B cell (primary cell): ENCODE measurements around the gene TMC1.

Source experiments
- EZH2 ChIP-seq: IDR thresholded peaks from 2 replicates; pipeline ENCODE4 v1.6.1; 2012; ENCODE audit warnings: borderline replicate concordance, low read depth, mild to moderate bottlenecking, moderate library complexity, low read length; ENCODE audit not compliant: insufficient read depth, poor library complexity, severe bottlenecking
- TF ChIP-seq, protein P1 (sequence below): fragments of 200-600 bp; IDR thresholded peaks from one replicate; pipeline ENCODE4 v1.8.0; 2022; ENCODE audit warnings: antibody characterized with exemption, mild to moderate bottlenecking

DNA sequence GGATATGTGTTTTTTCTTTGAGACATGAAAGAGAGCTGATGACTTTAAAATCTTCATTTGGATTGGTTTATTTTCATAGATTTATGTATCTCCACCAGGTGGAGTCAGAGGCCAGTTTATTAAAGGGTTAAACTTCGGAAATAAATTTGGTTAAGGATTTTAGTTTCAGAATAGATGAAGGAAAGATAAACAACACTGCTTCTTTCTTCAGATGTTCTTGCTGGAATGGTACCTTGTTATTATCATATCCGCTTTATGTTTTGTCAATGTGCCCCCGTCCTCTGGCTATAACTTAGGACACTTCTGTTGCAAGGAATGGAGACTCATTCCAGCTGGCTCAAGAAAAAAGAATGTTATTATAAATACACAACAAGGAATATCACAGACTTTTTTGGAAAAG lies 350.3 kb downstream of the TMC1 start:
- TF ChIP-seq, protein P1, sequence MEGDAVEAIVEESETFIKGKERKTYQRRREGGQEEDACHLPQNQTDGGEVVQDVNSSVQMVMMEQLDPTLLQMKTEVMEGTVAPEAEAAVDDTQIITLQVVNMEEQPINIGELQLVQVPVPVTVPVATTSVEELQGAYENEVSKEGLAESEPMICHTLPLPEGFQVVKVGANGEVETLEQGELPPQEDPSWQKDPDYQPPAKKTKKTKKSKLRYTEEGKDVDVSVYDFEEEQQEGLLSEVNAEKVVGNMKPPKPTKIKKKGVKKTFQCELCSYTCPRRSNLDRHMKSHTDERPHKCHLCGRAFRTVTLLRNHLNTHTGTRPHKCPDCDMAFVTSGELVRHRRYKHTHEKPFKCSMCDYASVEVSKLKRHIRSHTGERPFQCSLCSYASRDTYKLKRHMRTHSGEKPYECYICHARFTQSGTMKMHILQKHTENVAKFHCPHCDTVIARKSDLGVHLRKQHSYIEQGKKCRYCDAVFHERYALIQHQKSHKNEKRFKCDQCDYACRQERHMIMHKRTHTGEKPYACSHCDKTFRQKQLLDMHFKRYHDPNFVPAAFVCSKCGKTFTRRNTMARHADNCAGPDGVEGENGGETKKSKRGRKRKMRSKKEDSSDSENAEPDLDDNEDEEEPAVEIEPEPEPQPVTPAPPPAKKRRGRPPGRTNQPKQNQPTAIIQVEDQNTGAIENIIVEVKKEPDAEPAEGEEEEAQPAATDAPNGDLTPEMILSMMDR, result no peak
- no peak for TF ChIP-seq EZH2
